ENCODE measurements around the gene LYPD5.

- no peak for TF ChIP-seq EZH2 (IDR thresholded peaks at IDR 0.05; ENCODE audit: borderline replicate concordance, low read depth, low read length, severe bottlenecking)
- TF ChIP-seq, protein P1, sequence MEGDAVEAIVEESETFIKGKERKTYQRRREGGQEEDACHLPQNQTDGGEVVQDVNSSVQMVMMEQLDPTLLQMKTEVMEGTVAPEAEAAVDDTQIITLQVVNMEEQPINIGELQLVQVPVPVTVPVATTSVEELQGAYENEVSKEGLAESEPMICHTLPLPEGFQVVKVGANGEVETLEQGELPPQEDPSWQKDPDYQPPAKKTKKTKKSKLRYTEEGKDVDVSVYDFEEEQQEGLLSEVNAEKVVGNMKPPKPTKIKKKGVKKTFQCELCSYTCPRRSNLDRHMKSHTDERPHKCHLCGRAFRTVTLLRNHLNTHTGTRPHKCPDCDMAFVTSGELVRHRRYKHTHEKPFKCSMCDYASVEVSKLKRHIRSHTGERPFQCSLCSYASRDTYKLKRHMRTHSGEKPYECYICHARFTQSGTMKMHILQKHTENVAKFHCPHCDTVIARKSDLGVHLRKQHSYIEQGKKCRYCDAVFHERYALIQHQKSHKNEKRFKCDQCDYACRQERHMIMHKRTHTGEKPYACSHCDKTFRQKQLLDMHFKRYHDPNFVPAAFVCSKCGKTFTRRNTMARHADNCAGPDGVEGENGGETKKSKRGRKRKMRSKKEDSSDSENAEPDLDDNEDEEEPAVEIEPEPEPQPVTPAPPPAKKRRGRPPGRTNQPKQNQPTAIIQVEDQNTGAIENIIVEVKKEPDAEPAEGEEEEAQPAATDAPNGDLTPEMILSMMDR (IDR thresholded peaks at IDR 0.05; ENCODE audit: borderline replicate concordance, extremely low read depth, low read length, poor library complexity, severe bottlenecking), result no peak
Observed at GRCh38 chr19:43755256-43755801, 46.9 kb downstream of the LYPD5 start.

Measured in DND-41 (cell line).